GM18873 (cell line): ENCODE results near the gene STK11.
"Not testable (repeated sequence)": the region's sequence is repeated elsewhere in the genome, so short reads cannot be mapped to it uniquely, and the experiment has no call there.

Experiments
- ATAC-seq: cut with Tn5 transposase; IDR thresholded peaks from one replicate; pipeline ENCODE4 v1.9.1; 2021; ENCODE audit warnings: mild to moderate bottlenecking, moderate library complexity, moderate number of reproducible peaks; ENCODE audit not compliant: unreplicated experiment, low FRiP score

Gene STK11

DNA sequence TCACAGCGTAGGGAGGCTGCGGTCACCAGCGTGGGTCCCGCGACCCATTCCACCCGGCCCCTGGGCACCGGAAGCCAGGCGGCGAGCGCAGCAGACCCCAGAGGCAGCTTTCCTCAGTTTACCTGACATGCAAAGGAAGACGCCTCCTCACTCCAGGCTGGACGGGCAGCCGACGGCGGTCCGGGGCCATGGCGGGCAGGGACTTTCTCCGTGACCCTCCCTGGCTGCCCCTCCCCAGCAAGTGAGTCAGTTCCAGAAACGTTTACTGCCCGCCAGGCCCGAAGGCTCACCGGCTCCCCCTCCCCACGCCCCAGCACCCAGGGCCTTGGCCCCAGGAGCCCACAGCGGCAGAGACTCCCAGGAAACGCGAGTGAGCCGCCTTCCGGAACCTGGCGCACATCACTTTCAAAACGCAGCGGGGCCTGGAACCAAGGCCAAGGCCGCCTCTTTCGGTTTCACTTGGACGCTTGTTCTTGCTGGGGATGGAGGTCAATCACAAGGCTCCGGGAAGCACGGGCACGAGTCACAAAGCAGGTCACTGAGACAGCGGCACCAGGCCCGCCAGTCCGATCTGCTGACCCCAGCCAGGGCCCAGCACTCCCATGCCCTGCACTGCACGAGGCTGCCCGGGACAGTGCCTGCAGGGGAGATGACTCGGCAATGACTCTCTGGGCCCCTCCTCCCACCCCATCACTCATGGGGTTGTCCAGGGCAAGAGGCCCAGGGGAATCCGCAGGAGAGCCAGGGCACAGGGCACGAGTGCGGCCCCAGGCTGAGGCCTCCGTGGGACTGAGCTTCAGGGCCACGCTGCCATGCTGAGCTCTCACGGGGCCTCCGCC lies 36.8 kb upstream of the STK11 start:
- ATAC-seq, result no peak

- no peak for ATAC-seq
Measured at GRCh38 chr19:1169411-1169791, 36.2 kb upstream of the STK11 start.

DNA sequence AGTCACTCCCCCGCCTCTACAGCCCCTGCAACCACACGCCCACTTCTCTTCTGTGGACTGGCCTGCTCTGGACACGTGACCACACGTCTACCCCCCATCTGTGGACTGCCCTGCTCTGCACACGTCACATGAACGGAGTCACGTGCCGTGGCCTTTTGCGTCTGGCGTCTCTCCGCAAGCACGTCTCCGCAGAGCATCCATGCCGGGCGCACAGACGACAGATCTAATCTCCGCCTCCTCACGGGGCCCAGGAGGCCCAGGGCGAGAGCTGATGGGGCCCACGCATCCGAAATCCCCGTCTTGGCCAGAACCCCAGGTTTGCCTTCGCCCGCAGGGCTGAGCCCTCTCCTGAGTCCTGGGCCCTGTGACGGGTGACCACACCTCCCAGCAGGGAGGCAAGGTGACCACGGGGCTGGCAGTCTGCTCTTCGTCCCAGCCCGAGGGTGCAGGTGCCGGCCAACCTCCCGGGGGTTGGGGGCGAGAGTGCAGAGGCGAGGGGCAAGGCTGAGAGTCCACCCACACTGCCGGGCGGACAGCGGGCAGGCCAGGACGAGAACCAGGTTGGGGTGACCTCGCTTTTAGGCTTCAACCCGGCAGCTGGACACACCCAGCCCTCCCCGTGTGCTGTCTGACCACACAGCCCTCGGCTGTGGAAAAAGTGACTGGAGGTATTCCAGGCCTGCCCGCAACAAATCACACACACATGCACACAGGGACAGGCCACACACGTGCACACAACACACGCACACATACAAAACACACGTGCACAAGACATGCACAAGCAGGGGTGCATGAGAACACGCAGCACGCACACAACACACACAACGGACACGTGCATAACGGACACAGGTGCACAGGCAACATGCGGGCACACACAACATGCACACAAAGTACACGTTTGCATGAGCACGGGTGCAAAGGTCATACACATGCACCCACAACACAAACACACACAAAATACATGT lies 35.4 kb upstream of the STK11 start:
- no peak for ATAC-seq

DNA sequence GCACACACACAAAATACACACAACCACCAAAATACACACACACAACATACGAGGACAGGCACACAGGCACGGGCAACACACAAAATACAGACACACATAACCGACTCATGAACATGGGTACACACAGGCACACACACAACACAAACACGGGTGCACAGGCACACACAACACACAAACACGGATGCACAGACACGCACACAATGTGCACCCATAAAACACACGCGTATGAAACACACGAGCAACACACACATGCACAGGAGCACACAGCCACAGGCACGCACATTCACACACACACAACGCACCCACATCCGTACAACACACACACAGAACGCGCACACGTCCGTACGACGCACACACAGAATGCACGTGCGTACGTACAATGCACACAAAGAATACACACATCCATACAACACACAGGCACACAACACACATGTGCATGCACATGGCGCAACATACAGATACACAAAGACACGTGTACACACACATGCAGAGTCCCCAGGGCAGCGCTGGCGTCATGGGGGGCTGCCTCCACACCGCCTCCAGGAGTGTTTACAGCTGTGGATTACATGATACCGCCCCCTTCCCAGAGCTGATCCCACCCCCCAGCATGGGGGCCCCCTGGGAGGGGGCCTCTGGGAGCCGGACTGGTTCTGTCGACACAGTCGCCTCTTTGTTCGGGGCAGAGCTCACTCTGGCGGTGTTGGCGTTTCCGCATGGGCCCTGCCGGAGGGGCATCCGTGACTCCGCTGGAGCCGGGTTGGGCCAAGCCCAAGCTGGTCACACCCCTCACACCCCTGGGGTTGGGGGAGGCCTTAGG lies 34.4 kb upstream of the STK11 start:
- ATAC-seq, result no peak

- ATAC-seq, result no peak
Measured at GRCh38 chr19:1171755-1172352, 33.7 kb upstream of the STK11 start.

DNA sequence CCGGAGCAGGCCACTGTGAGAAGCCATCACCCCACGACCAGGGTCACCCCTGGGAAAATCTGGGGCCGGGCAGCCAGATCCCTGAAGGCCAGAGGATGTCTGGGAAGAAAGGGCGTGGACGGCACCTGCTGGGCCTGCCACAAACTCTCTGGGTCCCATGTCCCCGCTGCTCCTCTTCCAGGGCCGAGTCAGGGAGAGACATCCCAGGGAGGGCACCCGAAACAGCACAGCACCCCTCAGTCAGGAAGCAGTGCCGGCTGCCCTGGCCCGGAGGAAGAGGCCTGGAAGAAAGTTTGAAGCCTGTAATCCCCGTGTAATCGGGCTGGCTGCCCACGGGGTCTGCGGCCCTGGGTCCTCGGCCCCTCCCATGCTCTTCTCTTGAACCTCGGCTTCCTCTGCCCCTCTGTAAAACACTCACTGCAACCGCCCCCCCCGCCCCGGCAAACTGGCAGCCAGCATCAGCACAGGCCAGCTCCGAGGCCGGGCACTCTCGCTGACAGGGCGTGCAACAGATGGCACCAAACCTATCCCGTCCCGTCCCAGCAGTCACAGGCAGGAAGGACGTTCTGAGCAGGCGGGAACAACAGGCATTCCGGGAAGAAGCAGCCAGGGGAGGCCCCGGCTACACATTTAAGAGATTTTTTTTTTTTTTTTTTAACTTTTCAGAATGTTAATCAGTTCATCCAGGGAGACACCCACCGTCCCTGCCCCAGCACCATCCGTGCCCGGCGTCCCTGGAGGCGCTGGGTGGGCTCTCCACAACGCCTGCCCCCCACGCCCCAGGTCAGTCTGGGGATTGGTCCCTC lies 33.0 kb upstream of the STK11 start:
- ATAC-seq, result no peak

DNA sequence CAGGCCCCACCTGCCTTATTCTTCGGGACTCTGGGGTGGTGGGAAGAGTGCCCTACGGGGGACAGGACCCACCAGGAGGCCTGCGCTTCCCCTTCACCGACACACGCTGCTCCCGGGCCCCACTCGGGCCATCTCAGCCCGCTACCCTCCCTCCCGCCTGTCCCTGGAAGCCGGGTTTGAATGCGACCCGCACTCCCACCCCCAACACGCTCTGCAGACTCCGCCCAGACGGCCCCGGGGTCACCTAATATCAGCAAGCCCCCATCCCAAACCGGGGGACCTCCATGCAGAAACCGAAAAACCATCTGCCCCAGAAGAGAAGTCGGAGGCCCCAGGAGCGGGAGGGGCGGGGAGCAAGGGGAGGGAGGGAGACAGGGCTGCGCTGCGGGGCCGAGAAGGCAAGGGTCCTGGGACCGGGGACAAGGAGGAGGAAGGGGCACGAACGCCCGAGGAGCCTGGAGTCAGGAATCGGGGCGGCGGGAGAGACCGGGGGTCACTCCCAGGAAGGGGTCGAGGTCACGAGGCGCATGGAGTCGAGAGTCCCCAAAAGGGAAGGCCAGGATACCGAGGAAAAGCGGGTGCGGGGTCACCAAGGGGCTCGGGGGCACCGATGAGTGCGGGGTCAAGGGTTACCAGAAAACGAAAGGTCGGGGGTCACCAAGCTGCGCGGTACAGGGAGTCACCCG lies 32.3 kb upstream of the STK11 start:
- no peak for ATAC-seq

- ATAC-seq, result no peak
Measured at GRCh38 chr19:1173845-1174809, 31.5 kb upstream of the STK11 start, which contains the start of gene SBNO2. Gene SBNO2 (minus strand): TSS chr19:1174268. CDS start chr19:1154276, 19,992 bp downstream.

DNA sequence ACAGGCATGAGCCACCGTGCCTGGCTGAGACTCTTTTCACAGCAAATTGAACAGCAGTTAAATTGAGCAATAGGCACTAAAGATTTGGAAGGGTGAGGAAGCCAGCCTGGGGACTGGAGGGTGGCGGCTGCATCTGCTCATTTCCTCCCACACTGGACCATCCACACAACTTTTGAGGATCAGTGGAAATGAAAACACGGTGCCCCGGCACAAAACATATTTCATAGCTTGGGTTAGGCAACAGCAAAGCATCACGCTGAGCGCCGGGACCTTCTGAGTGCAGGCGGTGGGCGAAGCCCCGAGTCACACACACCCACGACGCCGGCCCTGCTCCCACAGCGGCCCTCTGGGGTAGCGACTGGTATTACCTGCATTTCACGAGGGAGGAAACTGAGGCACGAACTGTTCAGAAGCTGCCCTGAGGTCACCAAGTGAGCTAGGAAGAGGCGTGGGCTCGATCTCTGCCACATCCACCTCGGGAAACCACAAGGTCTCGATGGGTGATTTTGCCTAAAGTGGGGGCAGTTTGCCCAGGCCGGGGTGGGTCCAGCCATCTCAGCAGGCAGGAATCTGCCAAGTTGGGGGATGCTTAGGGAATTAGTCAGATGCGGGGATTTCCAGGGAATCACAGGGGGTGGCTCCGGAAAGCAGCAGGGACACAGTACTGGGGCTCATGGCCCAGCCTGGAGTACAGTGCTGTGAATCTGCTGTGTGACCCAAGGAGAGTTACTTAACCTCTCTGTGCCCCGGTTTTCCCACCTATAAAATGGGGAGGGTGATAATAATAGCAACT lies 28.1 kb upstream of the STK11 start:
- ATAC-seq, result no peak

DNA sequence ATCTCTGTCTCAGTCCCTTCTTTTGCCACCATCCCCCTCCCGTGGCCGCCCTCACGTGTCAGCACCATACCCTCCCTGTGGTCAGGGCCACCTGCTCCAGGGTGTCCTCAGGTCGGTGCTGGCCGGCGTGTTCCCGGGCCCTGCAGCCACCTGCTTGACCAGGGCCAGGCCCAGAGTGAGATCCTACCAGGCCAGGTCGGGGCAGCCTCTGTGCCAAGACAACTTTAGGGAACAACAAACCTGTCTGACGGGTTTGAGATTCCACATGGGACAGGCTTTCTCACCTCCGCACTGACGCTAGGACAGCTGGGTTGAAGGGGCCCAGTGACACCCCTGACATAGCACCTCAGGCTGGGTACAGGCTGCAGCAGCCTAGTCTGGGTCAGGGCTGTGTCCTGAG lies 24.0 kb upstream of the STK11 start:
- no peak for ATAC-seq

GRCh38 chr19:1182068-1182467 lies 23.5 kb upstream of the STK11 start:
- no peak for ATAC-seq

DNA sequence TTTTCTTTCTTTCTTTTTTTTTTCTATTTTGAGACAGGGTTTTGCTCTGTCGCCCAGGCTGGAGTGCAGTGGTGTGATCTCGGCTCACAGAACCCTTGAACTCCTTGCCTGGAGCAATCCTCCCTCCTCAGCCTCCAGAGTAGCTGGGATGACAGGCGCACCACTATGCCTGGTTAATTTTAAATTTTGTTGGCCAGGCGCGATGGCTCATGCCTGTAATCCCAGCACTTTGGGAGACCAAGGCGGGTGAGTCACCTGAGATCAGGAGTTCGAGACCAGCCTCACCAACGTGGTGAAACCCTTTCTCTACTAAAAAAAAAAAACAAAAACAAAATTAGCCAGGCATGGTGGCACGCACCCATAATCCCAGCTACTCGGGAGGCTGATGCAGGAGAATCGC lies 22.9 kb upstream of the STK11 start:
- ATAC-seq, result no peak

GRCh38 chr19:1183543-1184172 lies 21.9 kb upstream of the STK11 start:
- peak; percentile 44 for ATAC-seq

DNA sequence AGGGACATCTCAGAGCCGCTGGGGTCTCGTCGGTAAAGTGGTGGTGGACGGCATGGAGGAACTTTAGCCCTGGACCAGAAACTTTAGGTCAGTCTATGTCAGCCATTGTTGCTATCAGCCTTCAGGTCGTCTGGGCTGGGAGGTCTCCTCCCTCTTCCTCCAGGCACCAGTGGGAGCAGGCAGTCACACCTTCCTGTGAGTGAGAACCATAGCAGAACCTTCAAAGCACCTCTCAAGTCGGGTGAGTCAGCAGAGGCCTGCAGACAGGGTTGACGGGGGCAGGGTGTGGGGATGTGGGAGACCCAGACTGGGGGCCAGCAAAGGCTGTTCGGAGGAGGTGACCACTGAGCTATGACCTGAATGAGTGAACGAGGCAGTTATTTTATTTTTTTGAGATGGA lies 16.2 kb upstream of the STK11 start:
- no peak for ATAC-seq

GRCh38 chr19:1199531-1199930 lies 6.0 kb upstream of the STK11 start:
- no peak for ATAC-seq

DNA sequence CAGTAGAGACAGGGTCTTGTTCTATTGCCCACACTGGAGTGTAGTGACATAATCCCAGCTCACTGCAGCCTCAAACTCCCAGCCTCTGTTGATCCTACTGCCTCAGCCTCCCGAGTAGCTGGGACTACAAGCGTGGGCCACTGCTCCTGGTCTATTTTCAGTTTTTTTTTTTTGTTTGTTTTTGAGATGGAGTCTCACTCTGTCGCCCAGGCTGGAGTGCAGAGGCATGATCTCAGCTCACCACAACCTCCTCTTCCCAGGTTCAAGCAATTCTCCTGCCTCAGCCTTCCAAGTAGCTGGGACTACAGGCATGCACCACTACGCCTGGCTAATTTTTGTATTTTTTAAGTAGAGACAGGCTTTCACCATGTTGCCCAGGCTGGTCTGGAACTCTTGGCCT lies 5.0 kb upstream of the STK11 start:
- ATAC-seq, result not testable (repeated sequence)
